Lower leg skin (tissue), 3 donors: ENCODE results near the gene ACSL6.

Source experiments
- POLR2A ChIP-seq, 2 donors: fragments of 450-650 bp; IDR thresholded peaks; one replicate each; pipeline ENCODE4 v1.6.1; 2016 to 2017; ENCODE audit warnings: antibody characterized with exemption in 2 of 2, mild to moderate bottlenecking in 1 of 2, moderate library complexity in 1 of 2
- TF ChIP-seq, protein P1 (sequence below), 3 donors: fragments of 450-650 bp; IDR thresholded peaks; one replicate each; pipeline ENCODE4 v1.5.1; 2016; ENCODE audit warnings: antibody characterized with exemption in 3 of 3, mild to moderate bottlenecking in 3 of 3, moderate library complexity in 2 of 3

DNA sequence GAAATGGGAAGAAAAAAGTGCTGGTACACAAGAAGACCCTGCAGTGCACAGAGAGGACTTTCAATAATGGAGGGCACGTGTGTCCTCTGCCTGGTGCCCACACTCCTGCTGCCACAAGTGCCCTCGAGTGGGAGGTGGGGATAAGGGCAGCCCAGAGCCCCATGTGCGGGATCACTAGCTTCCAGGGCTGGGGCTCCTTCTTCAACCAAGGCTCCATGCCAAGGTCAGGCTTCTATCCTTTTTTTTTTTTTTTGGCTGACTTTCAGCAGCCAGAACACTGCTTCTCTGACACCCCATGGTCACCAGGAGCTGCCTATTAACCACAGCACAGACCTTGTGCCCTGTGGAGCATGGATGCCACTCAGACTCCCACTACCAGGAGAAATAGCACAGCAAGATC is 7.5 kb downstream of the ACSL6 start:
- TF ChIP-seq, protein P1, sequence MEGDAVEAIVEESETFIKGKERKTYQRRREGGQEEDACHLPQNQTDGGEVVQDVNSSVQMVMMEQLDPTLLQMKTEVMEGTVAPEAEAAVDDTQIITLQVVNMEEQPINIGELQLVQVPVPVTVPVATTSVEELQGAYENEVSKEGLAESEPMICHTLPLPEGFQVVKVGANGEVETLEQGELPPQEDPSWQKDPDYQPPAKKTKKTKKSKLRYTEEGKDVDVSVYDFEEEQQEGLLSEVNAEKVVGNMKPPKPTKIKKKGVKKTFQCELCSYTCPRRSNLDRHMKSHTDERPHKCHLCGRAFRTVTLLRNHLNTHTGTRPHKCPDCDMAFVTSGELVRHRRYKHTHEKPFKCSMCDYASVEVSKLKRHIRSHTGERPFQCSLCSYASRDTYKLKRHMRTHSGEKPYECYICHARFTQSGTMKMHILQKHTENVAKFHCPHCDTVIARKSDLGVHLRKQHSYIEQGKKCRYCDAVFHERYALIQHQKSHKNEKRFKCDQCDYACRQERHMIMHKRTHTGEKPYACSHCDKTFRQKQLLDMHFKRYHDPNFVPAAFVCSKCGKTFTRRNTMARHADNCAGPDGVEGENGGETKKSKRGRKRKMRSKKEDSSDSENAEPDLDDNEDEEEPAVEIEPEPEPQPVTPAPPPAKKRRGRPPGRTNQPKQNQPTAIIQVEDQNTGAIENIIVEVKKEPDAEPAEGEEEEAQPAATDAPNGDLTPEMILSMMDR (IDR thresholded peaks at IDR 0.05) = no peak
- no peak for TF ChIP-seq POLR2A (IDR thresholded peaks at IDR 0.05)
